Activated T-cell treated with anti-CD3 and anti-CD28 coated beads for 4 hours (primary cell): ENCODE results near the gene ANP32B.
"Not testable (repeated sequence)": the region's sequence is repeated elsewhere in the genome, so short reads cannot be mapped to it uniquely, and the experiment has no call there.

Source experiments
- DNase-seq: peaks from one replicate; pipeline ENCODE4 v3.0.0-alpha.2; 2020

Gene ANP32B

DNA sequence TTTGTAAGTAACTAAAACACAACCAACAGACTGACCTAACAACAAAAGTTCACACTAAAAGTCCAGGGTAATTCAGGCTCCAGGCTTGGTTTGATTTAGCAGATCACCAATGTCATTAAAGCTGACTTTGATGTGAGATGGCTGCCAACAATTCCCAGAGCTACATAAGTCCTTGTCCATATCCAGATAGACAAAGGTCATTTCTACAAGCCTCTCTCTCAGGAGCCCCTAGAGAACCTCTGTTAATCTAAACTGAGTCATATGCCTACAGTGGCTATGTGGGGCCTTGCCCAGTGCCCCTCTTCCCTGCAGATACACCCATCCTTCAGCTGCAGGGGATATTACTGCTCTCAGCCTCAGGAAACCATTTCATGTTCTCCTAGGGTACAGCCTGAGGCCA, 18.2 kb upstream of the ANP32B start:
- no peak for DNase-seq

DNA sequence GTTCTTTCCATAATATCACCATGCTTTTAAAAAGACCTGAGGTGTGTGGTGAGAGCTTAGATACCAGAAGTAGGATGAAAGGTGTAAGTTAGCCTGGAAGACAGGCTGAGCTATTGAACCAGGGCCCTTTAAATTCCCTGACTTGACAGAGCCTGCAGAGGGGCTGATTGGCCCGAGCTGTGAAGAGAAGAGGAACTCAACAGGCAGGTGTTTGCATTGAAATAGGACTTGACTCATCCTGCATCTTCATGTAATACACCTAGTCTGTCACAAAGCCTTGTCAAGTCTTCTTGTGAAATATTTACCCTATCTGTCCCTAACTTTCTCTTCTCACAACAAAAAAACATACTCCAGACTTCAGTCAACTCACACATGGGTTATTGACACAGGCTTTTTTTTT, 16.6 kb upstream of the ANP32B start:
- DNase-seq, result no peak

DNA sequence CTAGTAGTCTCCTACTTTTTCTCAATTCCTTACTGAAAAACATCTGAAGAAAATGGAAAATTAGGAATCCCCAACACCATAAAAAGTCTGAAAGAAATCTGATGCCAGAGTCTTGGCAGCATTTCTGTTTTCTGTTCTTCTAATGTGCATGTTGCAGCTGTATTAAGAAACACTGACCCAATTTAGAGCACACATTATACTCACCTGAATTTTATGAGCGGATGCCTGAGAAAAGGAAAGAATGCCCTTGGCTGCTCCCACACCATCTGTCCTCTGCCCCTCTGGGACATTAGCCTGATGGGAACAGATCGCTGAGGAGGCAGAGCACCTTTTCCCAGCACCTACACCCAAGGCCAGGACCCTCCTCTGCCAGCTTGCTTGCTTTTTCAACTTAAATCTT, 14.1 kb upstream of the ANP32B start:
- no peak for DNase-seq

DNA sequence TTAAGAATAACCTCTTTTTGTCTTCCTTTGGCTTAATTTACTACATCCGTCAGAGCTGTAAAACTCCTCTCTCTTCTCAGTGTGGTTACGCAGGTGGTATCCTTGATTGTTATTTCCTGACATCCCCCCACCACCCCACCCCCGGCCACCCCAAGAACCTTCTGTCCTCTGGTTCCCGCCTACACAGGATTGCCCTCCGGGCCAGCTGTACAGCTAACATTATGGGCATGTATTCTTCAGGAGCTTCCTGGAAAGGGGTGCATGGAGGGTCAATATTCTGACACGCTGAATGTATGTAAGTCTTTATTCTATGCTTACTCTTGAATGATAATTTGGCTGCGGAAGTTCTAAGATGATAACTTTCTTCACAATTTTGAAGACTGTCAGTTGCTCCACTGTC, 13.0 kb upstream of the ANP32B start:
- no peak for DNase-seq

DNA sequence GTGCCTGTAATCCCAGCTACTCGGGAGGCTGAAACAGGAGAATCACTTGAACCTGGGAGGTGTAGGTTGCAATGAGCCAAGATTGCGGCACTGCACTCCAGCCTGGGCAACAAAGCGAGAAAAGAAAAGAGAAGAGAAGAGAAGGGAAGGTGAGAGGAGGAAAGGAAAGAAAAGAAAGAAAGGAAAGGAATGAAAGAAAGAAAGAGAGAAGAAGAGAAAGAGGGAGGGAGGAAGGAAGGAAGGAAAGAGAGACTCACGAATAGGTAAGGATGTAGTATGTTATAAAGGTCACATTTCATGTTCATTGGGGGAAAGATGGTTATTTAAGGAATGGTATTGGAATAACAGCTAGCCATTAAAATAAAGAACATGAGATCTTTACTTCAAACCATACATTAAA, 10.4 kb upstream of the ANP32B start:
- no peak for DNase-seq

DNA sequence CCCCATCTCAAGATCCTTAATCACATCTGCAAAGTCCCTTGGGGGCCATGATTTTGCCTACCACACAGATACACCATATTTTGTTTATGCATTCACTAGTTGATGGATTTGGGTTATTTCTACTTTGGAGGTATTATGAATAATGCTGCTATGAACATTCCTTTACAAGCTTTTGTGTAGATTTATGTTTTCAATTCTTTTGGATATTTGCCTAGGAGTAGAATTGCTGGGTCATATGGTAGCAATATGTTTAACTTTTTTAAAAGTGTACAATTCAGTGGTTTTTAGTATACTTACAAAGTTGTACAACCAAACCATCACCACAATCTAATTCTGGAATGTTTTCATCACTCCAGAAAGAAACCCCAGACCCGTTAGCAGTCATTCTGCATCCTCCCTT, 7.8 kb upstream of the ANP32B start:
- DNase-seq, result no peak

DNA sequence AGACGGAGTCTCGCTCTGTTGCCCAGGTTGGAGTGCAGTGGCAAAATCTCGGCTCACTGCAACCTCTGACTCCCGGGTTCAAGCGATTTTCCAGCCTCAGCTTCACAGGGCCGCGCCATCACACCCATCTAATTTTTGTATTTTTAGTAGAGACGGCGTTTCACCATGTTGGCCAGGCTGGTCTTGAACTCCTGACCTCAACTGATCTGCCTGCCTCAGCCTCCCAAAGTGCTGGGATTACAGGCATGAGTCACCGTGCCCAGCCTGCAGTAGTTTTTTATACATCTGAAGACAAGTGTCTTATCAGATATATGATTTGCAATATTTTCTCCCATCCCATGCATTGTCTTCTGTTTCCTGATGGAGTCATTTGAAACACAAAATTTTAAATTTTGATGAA, 6.5 kb upstream of the ANP32B start:
- DNase-seq, result not testable (repeated sequence)

DNA sequence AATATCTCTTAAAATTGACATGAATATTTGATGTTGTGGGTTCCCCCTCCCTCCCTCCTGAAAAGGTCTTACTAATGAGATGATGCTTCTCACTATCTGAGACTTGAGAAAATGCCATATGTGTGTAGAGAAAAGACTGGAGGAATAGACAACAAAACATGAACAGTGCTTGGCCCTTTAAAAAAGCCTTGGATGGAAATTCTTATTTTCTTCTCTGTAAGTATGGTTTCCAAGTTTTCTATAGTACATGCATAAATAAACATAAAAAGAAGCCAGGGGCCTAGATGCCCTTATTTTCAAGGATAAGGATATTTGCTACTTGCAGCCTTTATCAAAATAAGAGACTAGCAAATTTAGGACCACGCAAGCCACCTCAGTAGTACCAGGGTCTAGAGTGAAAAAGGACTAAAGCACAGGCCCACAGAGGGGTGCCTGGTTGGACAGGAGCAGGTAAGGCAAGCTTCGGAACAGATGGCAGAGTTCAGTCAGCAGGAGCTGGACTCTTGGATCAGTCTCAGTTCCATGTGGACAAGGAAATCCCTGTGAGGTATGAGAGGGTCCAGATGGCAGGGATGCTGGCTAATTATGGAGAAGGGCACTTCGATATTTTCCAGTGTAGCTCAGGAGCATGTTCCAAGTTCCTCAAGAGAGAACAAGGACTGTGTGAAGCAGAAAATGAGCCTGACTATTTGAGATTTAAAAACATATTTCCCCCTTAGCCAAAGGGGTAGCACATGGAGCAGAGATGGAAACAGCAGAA, 4.6 kb upstream of the ANP32B start:
- DNase-seq, result no peak

DNA sequence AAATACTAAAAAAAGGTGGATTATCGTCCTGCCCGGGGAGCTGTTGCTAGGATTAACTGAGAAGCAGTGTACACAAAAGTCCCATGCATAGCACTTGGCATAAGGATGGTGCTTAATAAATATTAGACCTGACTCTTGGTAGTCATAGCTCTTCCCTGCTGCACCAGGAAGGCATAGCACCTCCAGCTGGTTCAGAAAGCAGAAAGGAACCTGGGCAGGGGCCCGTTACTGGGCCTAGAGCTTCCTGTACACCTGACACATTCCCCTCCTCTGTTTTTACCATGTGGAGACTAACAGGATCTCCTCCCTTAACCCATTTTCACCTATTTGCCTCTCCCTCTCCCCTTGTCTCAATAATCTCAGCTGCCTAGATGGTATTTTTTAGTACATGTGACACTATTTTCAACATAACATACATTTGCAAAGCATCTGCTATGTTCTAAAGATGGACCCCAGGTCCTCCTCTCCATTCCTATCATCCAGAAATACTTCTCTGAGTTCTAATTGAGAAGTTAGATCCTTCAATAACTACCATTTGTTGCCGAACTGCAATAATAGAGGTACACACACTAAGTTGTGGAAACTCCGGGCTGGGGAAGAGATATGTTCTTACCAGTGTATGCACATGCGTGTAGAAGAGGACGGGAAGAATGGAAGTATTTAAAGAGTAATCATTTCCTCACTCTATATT, 3.2 kb upstream of the ANP32B start:
- no peak for DNase-seq

DNA sequence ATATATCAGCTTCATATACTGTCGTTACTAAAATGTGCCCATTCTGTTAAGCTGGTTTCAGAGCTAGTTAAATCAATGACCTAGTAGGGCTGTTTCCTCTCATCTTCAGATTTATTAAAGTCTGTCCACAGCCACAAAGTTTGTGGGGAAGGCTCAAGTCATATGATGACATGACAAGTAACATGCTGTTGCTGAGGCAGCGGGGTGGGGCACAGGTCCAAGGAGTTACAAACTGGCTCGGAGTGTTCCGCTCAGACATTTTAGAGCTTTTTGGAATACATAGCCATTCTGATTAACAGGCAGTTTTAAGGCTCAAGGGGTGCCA, 2.7 kb upstream of the ANP32B start:
- DNase-seq, result no peak

DNA sequence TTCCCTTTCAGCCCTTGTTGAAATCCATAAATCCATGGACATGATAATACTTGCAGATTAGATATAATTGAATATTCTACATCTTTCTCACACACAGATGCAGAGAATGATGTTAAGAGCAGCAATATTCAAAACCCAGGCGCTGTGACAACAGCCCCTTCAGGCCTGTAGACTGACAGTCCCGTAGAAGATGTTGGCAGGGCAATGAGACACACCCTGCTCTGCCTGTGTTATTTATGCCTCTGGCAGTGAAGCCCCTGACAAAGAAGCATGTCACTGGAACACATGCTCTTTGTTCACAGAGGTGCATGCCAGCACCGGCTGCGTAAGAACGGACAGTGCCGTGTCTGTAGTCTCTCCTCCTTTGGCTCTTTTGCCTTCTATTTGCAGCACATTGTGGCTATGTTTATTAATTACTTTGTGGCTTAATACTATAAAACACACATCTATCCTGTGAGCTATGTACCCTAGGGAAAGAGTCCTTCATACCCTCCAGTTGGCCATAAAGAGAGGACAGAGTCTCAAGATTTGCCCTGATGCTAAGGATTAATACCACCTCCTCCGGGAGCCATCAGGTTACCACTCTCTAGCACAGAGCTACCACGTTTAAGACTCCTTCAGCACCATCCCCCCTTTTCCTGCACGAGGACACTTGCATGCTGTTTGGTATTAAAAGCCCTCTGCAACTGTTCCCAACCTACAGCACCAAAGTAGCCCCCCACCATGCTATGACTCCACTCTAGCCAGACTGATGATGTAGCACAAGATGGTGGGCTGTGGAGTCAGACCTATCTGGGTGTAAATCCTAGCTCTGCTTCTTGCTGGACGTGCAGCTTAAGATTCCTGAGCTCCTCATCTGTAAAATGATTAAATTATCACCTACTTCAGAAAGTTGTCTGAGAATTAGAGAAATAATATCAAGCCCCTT, 2.0 kb upstream of the ANP32B start:
- DNase-seq, result no peak

DNA sequence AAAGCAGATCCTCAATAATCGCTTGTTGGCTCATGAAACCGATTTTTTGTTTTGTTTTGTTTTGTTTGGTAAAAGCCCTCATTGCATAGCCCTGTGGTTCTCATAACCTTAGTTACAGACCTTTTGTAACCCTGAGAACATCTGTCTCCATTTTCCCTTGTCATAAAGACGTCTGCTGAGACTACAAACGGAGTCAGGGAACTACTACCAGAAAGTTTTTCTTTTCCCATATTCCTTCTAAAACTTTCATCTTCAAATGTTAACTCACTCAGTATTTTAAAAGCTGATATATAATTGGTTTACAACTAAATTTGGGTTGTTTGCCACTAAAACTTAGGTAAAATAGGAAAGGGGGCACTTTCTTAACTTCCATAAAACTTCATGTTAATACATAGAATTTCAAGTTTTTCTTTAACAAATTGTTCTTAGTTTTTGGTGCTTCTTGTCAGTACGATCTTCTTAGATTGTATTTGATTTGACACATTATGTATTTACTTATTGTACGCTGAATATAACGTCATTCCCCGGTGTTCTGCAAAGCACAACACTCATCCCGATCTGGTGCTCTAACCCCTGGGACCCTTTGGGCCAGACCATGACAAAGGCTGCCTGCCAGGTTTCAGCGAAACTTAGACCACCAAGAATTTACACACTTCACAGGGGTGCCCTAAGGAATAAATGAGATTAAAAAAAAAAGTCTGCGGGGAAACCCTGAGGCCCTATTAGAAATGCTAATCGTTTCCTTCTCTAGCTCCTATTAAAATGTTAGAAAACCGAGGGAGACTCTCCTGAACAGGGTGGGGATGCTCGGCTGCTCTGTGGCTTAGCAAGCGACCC, 1.1 kb upstream of the ANP32B start:
- no peak for DNase-seq

DNA sequence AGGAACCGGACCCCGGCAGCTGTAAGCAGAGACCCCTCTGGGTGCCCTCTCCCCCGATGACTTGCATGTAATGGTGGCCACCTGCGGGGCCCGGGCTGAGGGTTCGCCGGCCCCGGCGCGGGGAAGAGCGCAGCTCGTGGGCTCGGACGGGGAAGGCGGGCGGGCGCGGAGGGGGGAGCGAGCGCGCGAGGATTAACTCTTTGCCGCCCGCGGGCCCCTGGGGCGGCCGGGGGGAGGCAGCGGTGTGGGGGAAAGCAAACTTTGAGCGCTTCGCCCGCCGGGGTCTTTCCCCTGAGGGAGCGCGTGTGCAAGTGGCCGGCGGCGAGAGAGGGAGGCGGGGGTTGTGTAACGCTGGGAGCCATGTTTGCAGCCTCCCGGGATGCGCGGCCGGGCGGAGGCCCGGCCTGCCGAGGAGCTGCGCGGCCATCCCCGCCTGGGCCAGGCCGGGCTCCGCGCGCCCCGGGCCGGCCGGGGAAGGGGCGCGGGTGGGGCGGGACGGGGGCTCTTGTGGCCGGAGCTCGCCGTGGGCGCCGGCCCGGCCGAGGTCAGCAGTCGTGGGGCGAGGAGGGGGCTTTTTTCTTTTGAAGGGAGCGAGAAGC, 547 bp downstream of the ANP32B start:
- peak; percentile 54 for DNase-seq

DNA sequence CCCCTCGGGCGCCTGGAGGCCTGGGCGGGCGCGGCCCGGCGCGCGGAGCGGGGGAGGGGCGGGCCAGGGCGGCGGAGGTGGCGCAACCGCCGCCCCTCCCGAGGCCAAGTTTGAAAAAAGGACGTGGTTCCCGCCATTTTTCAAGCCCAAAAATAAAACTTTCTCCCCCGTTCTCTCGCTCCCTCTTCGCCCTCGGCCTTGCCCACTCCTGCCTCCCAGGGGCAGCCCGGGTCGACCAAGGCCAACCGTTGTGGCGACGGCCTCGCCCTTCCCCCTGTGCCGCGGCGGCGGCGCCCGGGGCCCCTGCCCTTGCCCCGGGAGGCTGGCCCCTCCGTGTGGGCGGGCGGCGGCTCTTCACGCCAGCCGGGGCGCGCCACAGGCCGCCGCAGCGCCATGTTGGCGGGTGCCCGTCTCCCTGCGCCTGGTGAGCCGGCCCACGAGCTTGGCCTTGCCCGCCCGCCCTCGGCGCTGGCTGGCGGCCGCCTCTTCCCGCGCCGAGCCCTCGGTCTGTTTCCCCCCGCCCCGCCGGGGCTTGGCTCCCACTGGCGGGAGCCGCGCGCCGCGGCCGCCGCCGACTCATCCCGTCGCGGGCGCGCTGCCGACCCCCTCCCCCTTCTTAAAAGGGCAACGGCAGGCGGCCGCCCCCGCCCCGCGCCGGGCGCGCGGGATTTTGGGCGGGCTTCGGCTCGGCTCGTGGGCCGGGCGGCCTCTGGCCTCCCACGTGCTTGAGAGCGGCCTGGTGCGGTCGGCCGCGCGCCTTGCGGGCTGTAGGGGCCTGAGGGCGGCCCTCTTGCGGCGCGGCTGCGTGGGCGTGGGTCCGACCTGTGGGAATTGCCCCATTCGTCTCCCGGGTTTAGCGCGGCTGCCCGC, 1.3 kb downstream of the ANP32B start:
- peak; percentile 73 for DNase-seq

DNA sequence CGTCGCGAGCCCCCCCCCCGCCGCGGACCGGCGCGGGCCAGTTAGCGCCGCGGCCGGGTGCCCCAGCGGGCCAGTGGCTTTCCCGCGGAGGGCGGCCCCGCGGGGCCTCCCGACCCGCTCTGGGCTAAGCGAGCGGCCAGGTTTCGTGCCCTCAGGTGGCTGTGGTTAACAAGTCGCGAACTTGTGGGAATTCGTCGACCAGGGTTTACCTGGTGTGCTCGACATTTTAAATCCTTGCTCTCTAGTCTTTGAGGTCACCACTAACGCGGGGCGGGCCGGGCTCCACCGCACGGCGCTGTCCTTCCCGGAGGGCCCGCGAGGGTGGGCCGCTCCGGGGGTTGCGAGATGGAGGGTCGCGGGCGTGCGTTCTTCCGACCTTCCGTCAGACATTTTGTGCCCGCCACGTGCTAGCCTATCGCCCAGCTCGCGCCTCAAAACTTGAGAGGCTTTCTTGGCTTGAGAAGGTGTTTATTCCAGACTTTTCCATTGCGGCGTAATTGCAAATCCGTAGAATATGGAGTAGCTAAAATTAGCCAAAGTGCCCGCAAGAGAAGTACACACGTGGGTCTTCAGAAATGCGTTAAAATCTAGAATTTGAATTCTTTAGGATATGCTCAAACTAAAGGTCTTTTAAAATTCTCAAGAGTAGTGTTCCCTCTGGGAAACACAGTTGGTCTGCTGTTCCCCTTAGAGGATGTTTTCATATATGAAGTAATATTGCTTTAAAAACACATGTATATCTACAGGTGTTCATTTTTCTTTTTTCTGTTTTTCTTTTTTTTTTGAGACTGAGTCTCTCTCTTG, 2.1 kb downstream of the ANP32B start:
- DNase-seq, result peak; percentile 33

DNA sequence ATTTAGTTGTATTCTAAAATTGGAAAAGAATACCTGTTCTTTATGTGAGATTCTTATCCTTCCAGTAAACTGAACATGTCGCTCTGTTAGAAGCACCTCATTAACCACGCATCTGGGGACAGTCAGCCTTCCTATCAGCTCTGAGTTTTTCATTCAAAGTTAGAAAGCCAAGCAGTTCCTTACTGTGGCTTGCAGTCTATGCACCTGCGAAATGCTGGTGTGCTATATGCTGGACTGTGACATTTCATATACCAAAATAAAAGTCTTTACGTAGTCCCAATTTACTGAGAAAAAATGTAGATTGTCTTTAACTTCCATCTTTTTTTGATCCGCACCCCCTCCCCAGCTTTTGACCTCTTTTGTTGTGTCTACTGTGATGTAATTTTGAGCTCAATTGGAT, 4.3 kb downstream of the ANP32B start:
- DNase-seq, result no peak

DNA sequence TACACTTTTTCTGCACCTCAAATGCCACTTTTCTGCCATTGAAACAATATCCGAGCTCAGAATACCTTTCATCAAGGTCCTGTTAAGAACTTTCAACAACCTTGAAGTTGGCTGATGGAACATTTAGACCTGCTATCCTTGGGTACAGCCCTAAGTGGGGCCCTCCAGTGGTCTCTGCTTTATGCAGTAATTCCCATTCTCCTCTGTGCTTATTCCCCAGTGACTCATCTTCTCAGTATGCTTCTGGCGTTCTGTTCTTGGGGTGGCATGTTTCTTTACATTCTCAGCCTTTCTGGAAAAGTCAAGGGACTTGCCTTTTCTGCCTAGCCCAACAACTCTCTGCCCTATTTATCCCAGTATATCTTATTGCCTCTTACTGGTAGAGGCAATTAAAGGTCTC, 7.1 kb downstream of the ANP32B start:
- no peak for DNase-seq

DNA sequence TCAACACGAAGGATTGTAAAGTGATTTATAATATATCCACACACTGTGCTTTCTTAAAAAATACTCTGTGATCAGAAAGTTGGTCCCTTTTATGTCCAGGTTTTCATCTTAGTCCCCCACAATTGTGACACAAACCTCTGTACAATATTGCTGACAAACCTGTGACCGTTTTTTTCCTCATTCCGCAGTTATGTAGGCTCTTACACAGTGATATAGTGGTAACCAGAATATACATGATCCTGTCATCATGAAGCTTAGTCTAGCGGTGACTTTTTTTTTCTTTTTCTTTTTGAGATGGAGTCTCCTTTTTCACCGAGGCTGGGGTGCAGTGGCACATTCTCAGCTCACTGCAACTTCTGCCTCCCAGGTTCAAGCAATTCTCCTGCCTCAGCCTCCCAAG, 8.7 kb downstream of the ANP32B start:
- DNase-seq, result no peak

DNA sequence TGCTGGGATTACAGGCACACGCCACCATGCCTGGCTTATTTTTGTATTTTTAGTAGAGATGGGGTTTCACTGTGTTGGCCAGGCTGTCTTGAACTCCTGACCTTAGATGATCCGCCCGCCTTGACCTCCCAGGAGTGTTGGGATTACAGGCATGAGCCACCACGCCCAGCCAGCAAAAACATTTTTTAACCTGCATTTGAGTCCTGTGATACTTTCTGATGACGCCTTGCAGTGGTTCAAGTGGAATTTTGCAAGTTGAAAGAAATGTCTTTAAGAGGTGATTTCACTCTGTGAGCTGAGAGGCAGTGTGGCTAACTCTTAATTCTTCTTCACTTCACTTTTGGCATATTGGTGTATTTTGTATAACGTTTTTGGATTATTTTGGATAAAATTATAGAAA, 9.1 kb downstream of the ANP32B start:
- no peak for DNase-seq

DNA sequence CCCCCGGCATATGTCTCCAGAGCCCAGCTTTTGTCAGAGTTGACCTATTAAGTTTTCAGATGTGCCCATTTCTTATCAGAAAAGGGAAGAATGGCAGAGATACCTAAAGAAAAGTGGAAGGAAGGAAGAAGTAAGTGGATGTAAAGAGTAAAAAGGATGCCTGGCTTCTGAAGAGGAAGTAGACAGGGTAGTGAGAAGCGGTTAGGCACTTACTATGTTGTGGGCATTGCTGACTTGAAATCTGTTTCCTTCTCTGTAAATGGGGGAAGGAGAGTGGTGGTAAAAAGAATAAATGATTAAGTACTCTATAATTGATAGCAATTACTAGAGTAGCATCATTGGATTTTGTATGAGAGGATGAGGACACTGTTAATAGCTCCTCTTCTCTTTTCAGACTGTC, 9.9 kb downstream of the ANP32B start:
- no peak for DNase-seq

DNA sequence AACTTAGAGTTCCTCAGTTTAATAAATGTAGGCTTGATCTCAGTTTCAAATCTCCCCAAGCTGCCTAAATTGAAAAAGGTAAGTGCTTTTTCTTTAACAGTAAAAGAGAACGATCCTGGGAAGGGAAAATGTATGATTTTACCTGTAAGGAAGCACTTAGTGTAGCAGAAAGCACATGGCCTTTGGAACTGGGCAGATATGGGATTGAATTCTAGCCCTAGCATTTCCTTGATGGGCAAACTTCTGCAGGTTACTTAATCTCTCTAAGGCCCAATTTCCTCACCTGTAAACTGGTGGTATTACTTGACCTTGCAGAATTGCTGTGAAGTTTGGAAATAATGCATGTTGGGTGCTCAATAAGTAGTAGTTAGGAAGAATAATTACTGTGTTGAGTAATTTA, 11.6 kb downstream of the ANP32B start:
- no peak for DNase-seq
